Vagina (tissue), 2 donors: ENCODE data around the gene GDF11. TPM values are rescaled to one million over a fixed set of nuclear protein-coding genes. Genes with fewer than 3 reads are reported as not detected.

Source experiments
- DNase-seq, 2 donors: peaks; one replicate each; pipeline ENCODE4 v3.0.0-alpha.2; 2017; ENCODE audit errors: extremely low spot score in 2 of 2
- H3K27ac ChIP-seq: fragments of 200-600 bp; sonication (generic); one replicate; pipeline ENCODE4 v1.5.1; 2019
- H3K27me3 ChIP-seq: fragments of 200-600 bp; sonication (generic); one replicate; pipeline ENCODE4 v1.5.1; 2019
- H3K36me3 ChIP-seq, 2 donors: fragments of 200-600 bp; sonication (generic); one replicate each; pipeline ENCODE4 v1.5.1; 2017 to 2019
- H3K4me1 ChIP-seq: fragments of 200-600 bp; sonication (generic); one replicate; pipeline ENCODE4 v1.5.1; 2019
- H3K4me3 ChIP-seq, 2 donors: fragments of 200-600 bp; sonication (generic); 1 replicate in 1 of 2; 2 replicates in 1 of 2; pipeline ENCODE4 v1.5.1; 2016 to 2019
- H3K9me3 ChIP-seq: fragments of 200-600 bp; sonication (generic); one replicate; pipeline ENCODE4 v1.5.1; 2019
- CTCF ChIP-seq, 3 experiments: fragments of 450-650 bp in 2 of 3; fragments of 200-600 bp in 1 of 3; sonication (generic) in 1 of 3; IDR thresholded peaks; one replicate each; pipeline ENCODE4 v1.5.1; 2017 to 2019; ENCODE audit warnings: antibody characterized with exemption in 3 of 3, mild to moderate bottlenecking in 2 of 3, moderate library complexity in 2 of 3
- POLR2A ChIP-seq, 2 donors: fragments of 450-650 bp; IDR thresholded peaks; one replicate each; pipeline ENCODE4 v1.6.1; 2017; ENCODE audit warnings: antibody characterized with exemption in 2 of 2, mild to moderate bottlenecking in 2 of 2, moderate library complexity in 2 of 2
- POLR2AphosphoS5 ChIP-seq, 2 donors: sonication (generic); formaldehyde crosslinking; IDR thresholded peaks; one replicate each; pipeline ENCODE4 v1.9.0; 2017; ENCODE audit warnings: antibody characterized with exemption in 2 of 2, mild to moderate bottlenecking in 2 of 2, low read depth in 1 of 2; ENCODE audit not compliant: insufficient read depth in 1 of 2
- intact Hi-C: fragments of 100-400 bp; cut with DNase I; formaldehyde crosslinking; loops from one replicate; pipeline ENCODE4 v1.15.1; 2023
- total RNA-seq: library from RNA; depleted of rRNA; stranded (reverse); fragments of >200 nt; gene quantifications from one replicate; pipeline ENCODE4 v1.2.3, GENCODE V29; 2016

Gene GDF11
- total RNA-seq, 1 donor from 2014 or later, result 7.6 TPM

DNA sequence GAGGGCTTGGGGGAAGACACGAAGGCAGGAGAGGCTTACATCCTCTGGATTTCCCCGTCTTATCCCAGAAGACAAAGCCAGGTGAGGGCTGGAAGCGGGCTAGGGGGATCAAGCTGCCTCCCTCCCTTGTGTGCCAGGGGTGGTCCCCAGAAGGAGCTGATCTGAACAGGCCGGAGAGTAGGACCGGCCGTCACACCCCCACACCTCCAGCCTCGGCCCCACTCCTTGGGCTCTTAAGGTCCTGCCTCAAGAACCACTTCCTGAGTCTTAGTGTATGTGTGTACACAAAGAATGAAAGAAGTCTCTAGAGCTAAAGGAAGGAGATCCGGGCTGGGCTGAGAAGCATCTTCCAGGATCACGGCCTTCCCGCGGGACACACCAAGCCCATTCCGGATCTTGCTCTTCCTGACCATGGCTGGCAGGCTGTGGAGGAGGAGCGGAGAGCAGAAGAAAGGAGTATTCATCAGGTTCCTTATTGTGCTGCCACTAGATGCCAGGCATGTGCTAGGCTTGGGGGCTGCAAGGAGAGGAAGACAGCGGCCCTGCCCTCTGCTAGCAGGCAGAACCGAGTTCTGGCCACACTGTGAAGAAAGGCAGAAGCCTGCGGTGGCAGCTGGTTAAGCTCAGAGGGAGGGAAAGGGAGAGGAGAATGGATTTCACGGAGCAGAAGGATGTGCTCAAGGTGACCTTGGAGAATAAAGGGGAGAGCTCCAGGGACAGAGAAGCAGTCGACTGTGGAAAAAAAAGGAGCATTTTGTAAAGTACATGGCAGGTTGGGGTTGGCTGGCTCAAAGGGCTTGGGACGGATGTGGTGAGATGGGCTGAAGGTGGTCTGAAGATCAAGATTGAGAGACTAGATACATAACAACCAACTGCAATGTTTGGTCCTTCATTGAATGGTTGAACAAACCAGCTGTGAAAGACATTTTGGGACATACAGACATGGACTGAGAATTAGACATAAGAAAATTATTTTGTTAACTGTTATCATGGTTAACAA is 12.8 kb upstream of the GDF11 start:
- intact Hi-C loops, result loop anchor here (5.0 kb wide), 1 partner anchor 202 kb away; the partner anchor contains the start of gene DGKA

DNA sequence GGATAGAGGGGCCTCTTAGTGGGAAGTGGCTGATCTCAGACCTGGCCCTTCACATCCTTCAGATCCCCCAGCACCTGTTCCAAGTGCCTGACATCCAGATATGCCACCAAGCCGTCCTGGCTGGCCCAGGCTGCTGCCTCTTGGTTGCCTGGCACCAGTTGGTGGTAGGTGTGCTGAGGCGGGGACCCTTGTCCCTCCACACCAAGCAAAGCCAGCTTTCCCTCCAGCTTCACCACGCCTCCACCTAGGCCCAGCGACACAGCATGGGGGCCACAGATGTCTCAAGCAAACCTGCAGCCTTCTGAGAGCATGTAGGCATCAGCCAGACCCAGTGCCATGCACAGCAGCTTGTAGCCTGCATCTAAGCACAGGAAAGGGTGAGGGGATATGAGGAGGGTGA is 10.6 kb upstream of the GDF11 start:
- peaks cover 30% of the 10 kb centered on the region for H3K4me1 ChIP-seq
- H3K36me3 ChIP-seq, result no peaks in the 10 kb centered on the region
- no peak overlapping the region for H3K4me3 ChIP-seq
- no peaks in the 10 kb centered on the region for H3K27me3 ChIP-seq
- no peaks in the 10 kb centered on the region for H3K9me3 ChIP-seq
- TF ChIP-seq POLR2AphosphoS5 (IDR thresholded peaks at IDR 0.05; ENCODE audit: insufficient read depth in 1 of 2, low read depth in 1 of 2), result no peak
- TF ChIP-seq CTCF (IDR thresholded peaks at IDR 0.05), result no peak
- TF ChIP-seq POLR2A (IDR thresholded peaks at IDR 0.05), result no peak
- H3K27ac ChIP-seq, result no peak overlapping the region
- intact Hi-C loops, result no loop called here
- DNase-seq, result no peak

More for the DNA sequence above, 12.8 kb upstream of the GDF11 start:
- H3K27ac ChIP-seq, result peak overlapping the region; percentile 100
- H3K4me1 ChIP-seq, result peaks cover 43% of the 10 kb centered on the region
- no peaks in the 10 kb centered on the region for H3K9me3 ChIP-seq
- DNase-seq, result peak in 1 of 2 donors; percentile 97
- TF ChIP-seq POLR2AphosphoS5 (IDR thresholded peaks at IDR 0.05; ENCODE audit: insufficient read depth in 1 of 2, low read depth in 1 of 2) (peak in 1 of 2 donors; percentile 54), POLR2A (IDR thresholded peaks at IDR 0.05) (no peak)
- H3K27me3 ChIP-seq, result no peaks in the 10 kb centered on the region
- peak overlapping the region; percentile 67 to 81 for H3K4me3 ChIP-seq
- peaks cover 0 to 11% of the 10 kb centered on the region in 2 donors for H3K36me3 ChIP-seq

GRCh38 chr12:55733021-55733555 is 9.8 kb upstream of the GDF11 start:
- no peak for DNase-seq

GRCh38 chr12:55733858-55734257 is 9.1 kb upstream of the GDF11 start:
- TF ChIP-seq POLR2AphosphoS5 (IDR thresholded peaks at IDR 0.05; ENCODE audit: insufficient read depth in 1 of 2, low read depth in 1 of 2) (no peak), CTCF (IDR thresholded peaks at IDR 0.05) (no peak), POLR2A (IDR thresholded peaks at IDR 0.05) (no peak)
- intact Hi-C loops, result no loop called here
- Histone ChIP-seq H3K27me3 (no peaks in the 10 kb centered on the region), H3K4me1 (peaks cover 33% of the 10 kb centered on the region), H3K36me3 (no peaks in the 10 kb centered on the region), H3K4me3 (no peak overlapping the region), H3K27ac (no peak overlapping the region), H3K9me3 (no peaks in the 10 kb centered on the region)
- DNase-seq, result no peak

More at GRCh38 chr12:55733021-55733555, 9.8 kb upstream of the GDF11 start:
- H3K4me3 ChIP-seq, result no peak overlapping the region
- no peaks in the 10 kb centered on the region for H3K27me3 ChIP-seq
- no peak overlapping the region for H3K27ac ChIP-seq
- H3K36me3 ChIP-seq, result no peaks in the 10 kb centered on the region
- TF ChIP-seq POLR2A (IDR thresholded peaks at IDR 0.05) (no peak), POLR2AphosphoS5 (IDR thresholded peaks at IDR 0.05; ENCODE audit: insufficient read depth in 1 of 2, low read depth in 1 of 2) (no peak), CTCF (IDR thresholded peaks at IDR 0.05) (no peak)
- H3K9me3 ChIP-seq, result no peaks in the 10 kb centered on the region
- intact Hi-C loops, result no loop called here
- H3K4me1 ChIP-seq, result peaks cover 30% of the 10 kb centered on the region

- DNase-seq, result no peak
- Histone ChIP-seq H3K9me3 (no peaks in the 10 kb centered on the region), H3K4me1 (peaks cover 33% of the 10 kb centered on the region), H3K27me3 (no peaks in the 10 kb centered on the region), H3K36me3 (no peaks in the 10 kb centered on the region), H3K4me3 (no peak overlapping the region), H3K27ac (no peak overlapping the region)
- TF ChIP-seq POLR2A (IDR thresholded peaks at IDR 0.05) (no peak), POLR2AphosphoS5 (IDR thresholded peaks at IDR 0.05; ENCODE audit: insufficient read depth in 1 of 2, low read depth in 1 of 2) (no peak), CTCF (IDR thresholded peaks at IDR 0.05) (no peak)
- intact Hi-C loops, result no loop called here
Measured at GRCh38 chr12:55734595-55734994, 8.3 kb upstream of the GDF11 start.
